Measurements from ENCODE around the gene HOXB4.

HOXB4 gene

GRCh38 chr17:48601207-48601538 is 23.0 kb upstream of the HOXB4 start:
- DNase-seq, result no peak

- no peak for DNase-seq
These were observed 22.3 kb upstream of the HOXB4 start for GRCh38 chr17:48600244-48601098.

- DNase-seq, result no peak
These were observed 21.2 kb upstream of the HOXB4 start for GRCh38 chr17:48599354-48599753.

- no peak for DNase-seq
These were observed 20.6 kb upstream of the HOXB4 start for GRCh38 chr17:48598736-48599135.

GRCh38 chr17:48597778-48598631 is 19.9 kb upstream of the HOXB4 start:
- DNase-seq, result peak; percentile 47

- no peak for DNase-seq
These were observed 19.3 kb upstream of the HOXB4 start for GRCh38 chr17:48597528-48597777.

- no peak for DNase-seq
These were observed 18.8 kb upstream of the HOXB4 start for GRCh38 chr17:48596735-48597527.

- no peak for DNase-seq
These were observed 18.0 kb upstream of the HOXB4 start for GRCh38 chr17:48596000-48596734.

- no peak for DNase-seq
These were observed 17.3 kb upstream of the HOXB4 start for GRCh38 chr17:48595278-48595999.

GRCh38 chr17:48594538-48595277 is 16.6 kb upstream of the HOXB4 start:
- DNase-seq, result no peak

GRCh38 chr17:48593840-48594537 is 15.8 kb upstream of the HOXB4 start:
- peak; percentile 85 for DNase-seq

GRCh38 chr17:48593126-48593829 is 15.1 kb upstream of the HOXB4 start, which contains the start of gene HOXB5:
TSS of gene HOXB5 (minus strand) at chr17:48593779. CDS start at chr17:48593682, 97 bp downstream.
- DNase-seq, result no peak

GRCh38 chr17:48592577-48592976 is 14.4 kb upstream of the HOXB4 start:
- DNase-seq, result no peak

- DNase-seq, result no peak
These were observed 13.9 kb upstream of the HOXB4 start for GRCh38 chr17:48592057-48592514.

GRCh38 chr17:48591255-48592056 is 13.3 kb upstream of the HOXB4 start:
- DNase-seq, result no peak

GRCh38 chr17:48590607-48591161 is 12.5 kb upstream of the HOXB4 start:
- no peak for DNase-seq

- no peak for DNase-seq
These were observed 11.9 kb upstream of the HOXB4 start, which contains the start of gene HOXB3 for GRCh38 chr17:48589831-48590606. TSS of gene HOXB3 (minus strand) at chr17:48590241. CDS start at chr17:48552474, 37,767 bp downstream.

Measured in CD4-positive, alpha-beta T cell treated with Interleukin-10 for 1 hour (primary cell).